Mucosa of rectum (tissue), 2 donors: ENCODE results near the gene IL6ST.
"Not testable (repeated sequence)": the region's sequence is repeated elsewhere in the genome, so short reads cannot be mapped to it uniquely, and the experiment has no call there.

ENCODE experiments used
- H3K27ac ChIP-seq, 2 donors: one replicate each; pipeline ENCODE4 v1.7.0; 2013; ENCODE audit warnings: inconsistent platforms in 2 of 2, low read depth in 2 of 2, low read length in 2 of 2
- H3K27me3 ChIP-seq, 2 donors: one replicate each; pipeline ENCODE4 v1.7.0; 2013; ENCODE audit warnings: low read length in 2 of 2; ENCODE audit not compliant: control insufficient read depth in 2 of 2, insufficient read depth in 2 of 2
- H3K36me3 ChIP-seq, 2 donors: one replicate each; pipeline ENCODE4 v1.7.0; 2013; ENCODE audit warnings: low read length in 2 of 2; ENCODE audit not compliant: control insufficient read depth in 2 of 2, insufficient read depth in 2 of 2
- H3K4me1 ChIP-seq, 2 donors: one replicate each; pipeline ENCODE4 v1.7.0; 2013; ENCODE audit warnings: low read length in 2 of 2, mild to moderate bottlenecking in 1 of 2; ENCODE audit not compliant: control insufficient read depth in 2 of 2, insufficient read depth in 2 of 2
- H3K4me3 ChIP-seq, 2 donors: one replicate each; pipeline ENCODE4 v1.7.0; 2013; ENCODE audit warnings: low read length in 2 of 2
- H3K9ac ChIP-seq, 2 donors: one replicate each; pipeline ENCODE4 v1.7.0; 2013; ENCODE audit warnings: low read length in 2 of 2, low read depth in 1 of 2, mild to moderate bottlenecking in 1 of 2
- H3K9me3 ChIP-seq, 2 donors: one replicate each; pipeline ENCODE4 v1.7.0; 2013; ENCODE audit warnings: low read length in 2 of 2; ENCODE audit not compliant: control insufficient read depth in 2 of 2
- donor health status: healthy.
- donor health status: Normal muscosa, but diverticular disease.

Gene IL6ST

DNA sequence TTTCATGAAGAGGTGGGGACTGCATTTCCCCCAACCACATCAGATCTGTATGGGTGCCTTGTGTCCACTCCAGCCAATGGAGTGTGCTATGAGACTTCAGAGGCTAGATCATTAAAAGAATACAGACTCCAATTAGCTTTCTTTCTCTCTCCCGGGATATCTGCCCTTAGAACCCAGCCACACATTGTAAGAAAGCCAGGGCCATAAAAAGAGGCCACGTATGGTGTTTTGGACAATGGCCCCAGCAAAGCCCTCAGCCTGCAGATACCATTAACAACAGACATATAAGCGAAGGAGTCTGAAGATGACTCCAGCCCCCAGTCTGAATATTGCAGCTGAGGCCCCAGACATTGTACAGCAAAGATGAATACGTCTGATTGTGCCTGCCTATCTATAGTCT is 21.5 kb downstream of the IL6ST start:
- Histone ChIP-seq H3K9me3 (no peaks in the 10 kb centered on the region), H3K36me3 (peaks cover 19 to 22% of the 10 kb centered on the region in 2 donors)

DNA sequence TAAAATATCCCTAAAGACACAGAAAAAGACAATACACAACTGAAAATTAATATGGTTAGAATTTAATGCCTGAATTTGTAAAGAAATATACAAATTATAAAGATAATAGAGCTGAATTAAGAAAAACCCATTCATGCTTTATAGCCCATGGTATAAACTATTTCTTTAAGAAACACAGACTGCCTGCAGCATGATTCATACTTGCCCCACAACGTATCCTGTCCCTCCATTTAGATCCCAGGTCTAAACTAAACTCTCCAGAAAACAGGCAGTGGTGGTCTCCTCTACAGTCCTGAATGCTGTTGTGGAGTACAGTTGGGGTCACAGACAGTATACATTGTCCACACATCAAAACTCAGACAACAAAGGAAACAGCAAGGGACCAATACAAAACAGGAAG is 24.8 kb downstream of the IL6ST start:
- peaks cover 14 to 18% of the 10 kb centered on the region in 2 donors for H3K36me3 ChIP-seq

More for the DNA sequence above, 21.5 kb downstream of the IL6ST start:
- no peak overlapping the region for H3K27ac ChIP-seq
- H3K27me3 ChIP-seq: no peaks in the 10 kb centered on the region
- no peaks in the 10 kb centered on the region for H3K4me1 ChIP-seq
- no peak overlapping the region for H3K9ac ChIP-seq
- no peak overlapping the region for H3K4me3 ChIP-seq

GRCh38 chr5:55966284-55966683 is 28.5 kb downstream of the IL6ST start:
- Histone ChIP-seq H3K27ac (no peak overlapping the region), H3K9me3 (no peaks in the 10 kb centered on the region), H3K9ac (no peak overlapping the region), H3K4me3 (no peak overlapping the region), H3K4me1 (no peaks in the 10 kb centered on the region), H3K27me3 (no peaks in the 10 kb centered on the region), H3K36me3 (peaks cover 10 to 16% of the 10 kb centered on the region in 2 donors)

More for the DNA sequence above, 24.8 kb downstream of the IL6ST start:
- Histone ChIP-seq H3K4me3 (no peak overlapping the region), H3K27me3 (no peaks in the 10 kb centered on the region), H3K9ac (no peak overlapping the region), H3K27ac (no peak overlapping the region), H3K9me3 (no peaks in the 10 kb centered on the region), H3K4me1 (no peaks in the 10 kb centered on the region)

DNA sequence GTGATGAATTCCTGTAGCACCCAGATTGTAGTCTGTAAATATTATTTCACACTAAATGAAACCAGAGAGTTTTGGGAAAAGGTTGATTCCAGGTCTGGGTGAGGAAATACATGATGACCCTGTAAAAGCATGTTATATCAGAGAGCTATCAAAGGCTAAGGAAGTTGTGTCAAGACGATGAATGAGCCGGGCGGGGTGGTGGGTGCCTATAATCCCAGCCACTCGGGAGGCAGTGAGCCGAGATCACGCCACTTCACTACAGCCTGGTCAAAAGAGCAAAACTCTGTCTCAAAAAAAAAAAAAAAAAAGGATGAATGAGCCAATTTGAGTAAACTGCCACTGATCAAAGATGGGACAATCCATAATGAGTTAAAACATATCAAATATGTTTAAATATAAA is 29.2 kb downstream of the IL6ST start:
- no peaks in the 10 kb centered on the region for H3K9me3 ChIP-seq
- H3K36me3 ChIP-seq: peaks cover 18 to 24% of the 10 kb centered on the region in 2 donors
- H3K27me3 ChIP-seq: no peaks in the 10 kb centered on the region
- no peaks in the 10 kb centered on the region for H3K4me1 ChIP-seq
- H3K4me3 ChIP-seq: no peak overlapping the region
- no peak overlapping the region for H3K9ac ChIP-seq
- H3K27ac ChIP-seq: no peak overlapping the region

DNA sequence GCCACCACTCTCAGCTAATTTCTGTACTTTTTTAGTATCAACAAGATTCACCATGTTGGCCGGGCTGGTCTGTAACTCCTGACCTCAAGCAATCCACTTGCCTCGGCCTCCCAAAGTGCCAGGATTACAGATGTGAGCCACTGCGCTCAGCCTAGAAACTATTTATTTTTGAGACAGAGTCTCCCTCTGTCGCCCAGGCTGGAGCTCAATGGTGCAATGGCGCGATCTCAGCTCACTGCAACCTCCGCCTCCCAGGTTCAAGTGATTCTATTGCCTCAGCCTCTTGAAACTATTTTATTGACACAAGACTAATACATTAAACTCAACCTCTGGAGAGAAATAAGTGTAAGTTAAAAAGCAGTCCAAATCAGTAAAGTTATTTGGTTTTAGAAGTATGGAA is 34.0 kb downstream of the IL6ST start:
- Histone ChIP-seq H3K4me1 (no peaks in the 10 kb centered on the region), H3K27ac (no peak overlapping the region), H3K9me3 (no peaks in the 10 kb centered on the region), H3K36me3 (peaks cover 30 to 34% of the 10 kb centered on the region in 2 donors), H3K4me3 (no peak overlapping the region), H3K9ac (no peak overlapping the region), H3K27me3 (no peaks in the 10 kb centered on the region)

- Histone ChIP-seq H3K27me3 (no peaks in the 10 kb centered on the region), H3K9ac (no peak overlapping the region), H3K4me1 (no peaks in the 10 kb centered on the region), H3K9me3 (no peaks in the 10 kb centered on the region), H3K36me3 (peaks cover 44 to 48% of the 10 kb centered on the region in 2 donors), H3K4me3 (no peak overlapping the region), H3K27ac (no peak overlapping the region)
These were observed 35.6 kb downstream of the IL6ST start for GRCh38 chr5:55959208-55959607.

GRCh38 chr5:55941154-55941553 is 53.6 kb downstream of the IL6ST start:
- not testable (repeated sequence) for H3K4me3 ChIP-seq, H3K4me1 ChIP-seq, H3K9me3 ChIP-seq, H3K9ac ChIP-seq, H3K27ac ChIP-seq, H3K27me3 ChIP-seq
- peaks cover 31 to 36% of the 10 kb centered on the region in 2 donors for H3K36me3 ChIP-seq

DNA sequence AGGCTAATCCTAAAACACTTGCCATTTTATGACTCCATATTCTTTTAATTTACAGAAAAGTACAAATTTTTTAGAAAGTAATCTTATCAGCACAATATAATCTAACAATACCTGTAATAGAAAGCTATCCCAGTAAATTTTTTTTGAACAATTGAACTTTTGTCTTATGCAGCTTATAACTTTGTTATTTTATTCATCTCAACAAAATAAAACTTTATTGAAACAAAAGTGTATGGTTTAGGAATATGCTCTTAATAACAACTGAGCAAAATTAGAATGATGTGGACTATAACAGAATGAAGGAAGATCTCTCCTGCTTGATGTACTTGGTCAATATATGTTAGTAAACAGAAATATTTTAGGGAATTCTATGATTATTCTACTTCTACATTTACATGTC is 57.2 kb downstream of the IL6ST start:
- not testable (repeated sequence) for H3K4me1 ChIP-seq, H3K27me3 ChIP-seq, H3K9ac ChIP-seq, H3K4me3 ChIP-seq, H3K27ac ChIP-seq, H3K9me3 ChIP-seq
- peaks cover 20 to 30% of the 10 kb centered on the region in 2 donors for H3K36me3 ChIP-seq

- Histone ChIP-seq H3K27ac (no peak overlapping the region), H3K27me3 (no peaks in the 10 kb centered on the region), H3K9ac (no peak overlapping the region), H3K4me1 (no peaks in the 10 kb centered on the region), H3K9me3 (no peaks in the 10 kb centered on the region), H3K4me3 (no peak overlapping the region), H3K36me3 (peaks cover 13 to 20% of the 10 kb centered on the region in 2 donors)
These were observed 58.6 kb downstream of the IL6ST start for GRCh38 chr5:55936100-55936693.

DNA sequence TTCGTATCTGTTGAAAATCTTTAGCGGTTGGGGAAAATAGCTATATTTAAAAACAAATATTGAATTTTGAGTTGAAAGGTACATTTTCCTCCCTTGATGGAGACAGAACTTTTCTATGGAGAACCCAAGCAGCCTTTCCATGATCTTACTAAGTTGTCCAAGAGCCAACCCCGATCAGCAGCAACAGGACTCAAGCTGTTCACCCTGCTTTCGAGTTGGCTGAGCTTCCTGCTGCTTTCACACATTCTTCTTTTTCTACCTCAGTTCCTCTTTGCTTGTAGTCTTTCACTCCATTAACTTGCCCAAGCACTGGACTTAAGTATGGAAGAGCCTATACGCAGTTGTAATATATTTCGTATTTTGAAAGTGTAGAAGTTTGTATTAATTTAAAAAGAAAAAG is 59.4 kb downstream of the IL6ST start:
- no peak overlapping the region for H3K9ac ChIP-seq
- H3K4me3 ChIP-seq: no peak overlapping the region
- H3K27me3 ChIP-seq: no peaks in the 10 kb centered on the region
- H3K36me3 ChIP-seq: peaks cover 8 to 13% of the 10 kb centered on the region in 2 donors
- no peak overlapping the region for H3K27ac ChIP-seq
- no peaks in the 10 kb centered on the region for H3K9me3 ChIP-seq
- no peaks in the 10 kb centered on the region for H3K4me1 ChIP-seq

DNA sequence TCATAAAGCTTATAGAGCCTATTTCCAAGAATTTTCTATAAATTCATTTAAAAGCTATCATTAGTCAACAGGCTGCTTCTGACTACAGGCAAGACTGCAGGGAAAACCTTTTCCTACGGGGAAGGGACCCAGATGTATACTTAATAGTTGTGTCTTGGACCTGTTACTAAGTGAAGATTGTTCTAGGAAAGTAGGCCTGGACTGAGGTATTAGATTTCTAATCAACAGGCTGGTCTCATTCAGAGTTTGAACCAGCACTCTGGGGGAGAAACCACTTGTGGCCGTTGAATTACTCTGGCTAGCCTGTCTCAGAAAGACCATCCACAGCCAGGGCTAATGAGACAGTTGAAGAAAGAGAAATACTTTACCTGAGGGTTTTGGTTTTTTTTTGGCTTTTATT is 60.0 kb downstream of the IL6ST start:
- no peak overlapping the region for H3K9ac ChIP-seq
- H3K9me3 ChIP-seq: no peaks in the 10 kb centered on the region

More for the DNA sequence above, 60.0 kb downstream of the IL6ST start:
- Histone ChIP-seq H3K27me3 (no peaks in the 10 kb centered on the region), H3K4me3 (no peak overlapping the region), H3K36me3 (peaks cover 6 to 10% of the 10 kb centered on the region in 2 donors), H3K27ac (no peak overlapping the region), H3K4me1 (no peaks in the 10 kb centered on the region)
